Right lobe of liver (tissue), 4 donors: ENCODE data around the gene SLC39A3.

Source experiments
- CTCF ChIP-seq, 4 donors: fragments of 200-600 bp in 3 of 4; fragments of 450-650 bp in 1 of 4; IDR thresholded peaks; one replicate each; pipeline versions ENCODE4 v1.5.1 to v1.8.0; 2016 to 2022; ENCODE audit warnings: antibody characterized with exemption in 4 of 4, mild to moderate bottlenecking in 2 of 4
- POLR2A ChIP-seq: fragments of 450-650 bp; IDR thresholded peaks from one replicate; pipeline ENCODE4 v1.6.1; 2017; ENCODE audit warnings: antibody characterized with exemption, mild to moderate bottlenecking
- donor health status: DM: no; HTN: no; CAD: no.
- donor health status: DM: no; HTN: no; CAD: no.
- donor health status: DM: no; HTN: yes; CAD: no.

DNA sequence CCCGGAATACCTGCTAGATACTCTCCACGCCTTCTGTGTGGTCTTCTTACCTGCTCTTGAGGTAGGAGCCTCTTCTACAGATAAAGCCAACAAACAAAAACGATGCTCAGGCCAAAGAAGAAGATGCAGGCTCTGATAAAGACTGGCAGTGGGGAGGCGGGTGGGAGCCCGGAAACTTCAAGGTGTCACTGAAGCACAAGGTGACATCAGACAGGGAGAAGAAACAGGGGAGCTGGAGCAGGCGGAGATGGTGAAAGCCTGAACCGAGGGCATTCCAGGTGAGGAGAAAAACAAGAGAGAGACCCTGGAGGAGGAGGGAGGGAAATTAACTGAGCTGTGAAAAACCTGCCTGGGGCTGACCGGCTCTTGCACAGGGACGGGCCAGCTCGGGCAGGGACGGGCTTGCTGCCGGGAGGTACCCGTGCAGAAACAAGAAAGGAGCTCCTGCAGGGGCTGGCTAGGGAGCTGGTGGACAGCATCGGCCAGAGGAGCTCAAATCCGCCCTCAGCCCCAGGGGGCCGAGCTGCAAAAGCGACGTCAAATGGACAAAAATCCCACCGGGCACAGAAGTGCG is 56.3 kb downstream of the SLC39A3 start:
- TF ChIP-seq CTCF (IDR thresholded peaks at IDR 0.05) (no peak), POLR2A (no peak)
